ENCODE results near the gene STPG4. TPM values are rescaled to one million over a fixed set of nuclear protein-coding genes. Genes with fewer than 3 reads are reported as not detected.

The STPG4 gene
- total RNA-seq, 1 experiment from 2014 or later, result 0.79 TPM

DNA sequence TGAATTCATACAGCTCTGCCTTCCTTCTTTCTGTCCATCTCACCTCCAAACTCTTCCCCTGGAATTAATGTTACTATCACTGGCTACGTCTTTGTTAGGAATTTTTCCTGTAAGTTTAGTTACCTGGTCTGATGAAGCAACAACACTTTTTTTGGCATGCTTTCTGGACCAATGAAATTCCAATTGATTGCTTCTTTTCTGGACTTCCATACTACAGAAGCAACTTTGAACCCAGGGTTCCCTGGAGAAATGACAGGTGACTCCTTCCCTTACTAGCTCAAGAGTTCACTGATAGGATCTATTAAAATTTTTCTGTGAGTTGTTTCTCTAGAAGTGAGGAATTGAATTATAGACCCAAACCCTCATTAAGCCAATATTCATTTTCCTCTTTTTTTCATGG is 41.4 kb upstream of the STPG4 start:
- no TSS peak for BruUV-seq (replicated peaks)
- ChIA-PET POLR2A (no interaction called here), CTCF (interaction anchor here (1.3 kb wide), 1 partner anchor 40 kb away, joined by 3 read pairs; no protein-coding TSS in a partner anchor)
- DNase-seq, result no peak
- Mint-ChIP-seq H3K4me1 (ENCODE audit: low read depth, unreplicated experiment) (peaks cover 47% of the 10 kb centered on the region), H3K36me3 (ENCODE audit: insufficient read depth, unreplicated experiment) (peaks cover 4% of the 10 kb centered on the region), H3K27me3 (ENCODE audit: insufficient read depth, unreplicated experiment) (no peaks in the 10 kb centered on the region), H3K9me3 (ENCODE audit: unreplicated experiment) (no peaks in the 10 kb centered on the region), H3K4me3 (ENCODE audit: unreplicated experiment) (no peak overlapping the region), H3K27ac (ENCODE audit: unreplicated experiment) (no peak overlapping the region)
- no peak overlapping the region for H3K4me3 ChIP-seq (ENCODE audit: low read depth, low read length)
- no peaks in the 10 kb centered on the region for H3K27me3 ChIP-seq (replicated peaks; ENCODE audit: control insufficient read depth, insufficient read depth, low read length)
- H3K4me1 ChIP-seq, result peaks cover 22% of the 10 kb centered on the region
- intact Hi-C loops (cut with micrococcal nuclease; ENCODE audit: unreplicated experiment), result no loop called here
- TF ChIP-seq, protein P1, sequence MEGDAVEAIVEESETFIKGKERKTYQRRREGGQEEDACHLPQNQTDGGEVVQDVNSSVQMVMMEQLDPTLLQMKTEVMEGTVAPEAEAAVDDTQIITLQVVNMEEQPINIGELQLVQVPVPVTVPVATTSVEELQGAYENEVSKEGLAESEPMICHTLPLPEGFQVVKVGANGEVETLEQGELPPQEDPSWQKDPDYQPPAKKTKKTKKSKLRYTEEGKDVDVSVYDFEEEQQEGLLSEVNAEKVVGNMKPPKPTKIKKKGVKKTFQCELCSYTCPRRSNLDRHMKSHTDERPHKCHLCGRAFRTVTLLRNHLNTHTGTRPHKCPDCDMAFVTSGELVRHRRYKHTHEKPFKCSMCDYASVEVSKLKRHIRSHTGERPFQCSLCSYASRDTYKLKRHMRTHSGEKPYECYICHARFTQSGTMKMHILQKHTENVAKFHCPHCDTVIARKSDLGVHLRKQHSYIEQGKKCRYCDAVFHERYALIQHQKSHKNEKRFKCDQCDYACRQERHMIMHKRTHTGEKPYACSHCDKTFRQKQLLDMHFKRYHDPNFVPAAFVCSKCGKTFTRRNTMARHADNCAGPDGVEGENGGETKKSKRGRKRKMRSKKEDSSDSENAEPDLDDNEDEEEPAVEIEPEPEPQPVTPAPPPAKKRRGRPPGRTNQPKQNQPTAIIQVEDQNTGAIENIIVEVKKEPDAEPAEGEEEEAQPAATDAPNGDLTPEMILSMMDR (IDR thresholded peaks at IDR 0.05; ENCODE audit: insufficient read depth in 1 of 2, low read depth in 1 of 2, low read length in 1 of 2, severe bottlenecking in 1 of 2, unreplicated experiment in 1 of 2), result no peak
- no peaks in the 10 kb centered on the region for H3K9me3 ChIP-seq
- no peaks in the 10 kb centered on the region for H3K36me3 ChIP-seq (ENCODE audit: control insufficient read depth, insufficient read depth, low read length)

DNA sequence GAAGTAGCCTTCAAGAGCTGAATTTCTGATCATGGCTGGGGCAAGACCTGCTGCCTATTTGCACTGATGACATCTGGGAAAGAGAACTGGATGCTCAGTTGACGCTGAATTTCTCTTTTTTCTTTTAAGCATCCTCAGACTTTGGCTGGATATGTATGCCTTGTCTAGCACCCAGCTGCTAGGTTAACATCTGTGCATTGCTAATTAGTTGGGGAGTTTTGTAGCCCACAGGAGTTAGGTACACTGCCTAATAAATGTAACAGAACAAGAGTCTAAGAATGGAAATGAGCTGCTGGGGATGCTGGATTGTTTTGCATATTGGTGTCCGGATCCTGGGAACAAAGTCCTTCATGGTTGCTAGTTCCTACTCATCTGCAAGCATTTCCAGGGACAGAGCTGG is 40.9 kb upstream of the STPG4 start:
- Mint-ChIP-seq H3K27ac (ENCODE audit: unreplicated experiment) (no peak overlapping the region), H3K4me3 (ENCODE audit: unreplicated experiment) (no peak overlapping the region), H3K36me3 (ENCODE audit: insufficient read depth, unreplicated experiment) (peaks cover 4% of the 10 kb centered on the region), H3K9me3 (ENCODE audit: unreplicated experiment) (no peaks in the 10 kb centered on the region), H3K4me1 (ENCODE audit: low read depth, unreplicated experiment) (peaks cover 50% of the 10 kb centered on the region), H3K27me3 (ENCODE audit: insufficient read depth, unreplicated experiment) (no peaks in the 10 kb centered on the region)
- Histone ChIP-seq H3K4me3 (ENCODE audit: low read depth, low read length) (no peak overlapping the region), H3K9me3 (no peaks in the 10 kb centered on the region), H3K4me1 (peaks cover 27% of the 10 kb centered on the region), H3K36me3 (ENCODE audit: control insufficient read depth, insufficient read depth, low read length) (no peaks in the 10 kb centered on the region), H3K27me3 (replicated peaks; ENCODE audit: control insufficient read depth, insufficient read depth, low read length) (no peaks in the 10 kb centered on the region)
- TF ChIP-seq, protein P1 (IDR thresholded peaks at IDR 0.05; ENCODE audit: insufficient read depth in 1 of 2, low read depth in 1 of 2, low read length in 1 of 2, severe bottlenecking in 1 of 2, unreplicated experiment in 1 of 2), result no peak
- BruUV-seq (replicated peaks), result no TSS peak
- intact Hi-C loops (cut with micrococcal nuclease; ENCODE audit: unreplicated experiment), result no loop called here
- ChIA-PET POLR2A (no interaction called here), CTCF (interaction anchor here (1.3 kb wide), 1 partner anchor 41 kb away, joined by 3 read pairs; no protein-coding TSS in a partner anchor)
- no peak for DNase-seq

DNA sequence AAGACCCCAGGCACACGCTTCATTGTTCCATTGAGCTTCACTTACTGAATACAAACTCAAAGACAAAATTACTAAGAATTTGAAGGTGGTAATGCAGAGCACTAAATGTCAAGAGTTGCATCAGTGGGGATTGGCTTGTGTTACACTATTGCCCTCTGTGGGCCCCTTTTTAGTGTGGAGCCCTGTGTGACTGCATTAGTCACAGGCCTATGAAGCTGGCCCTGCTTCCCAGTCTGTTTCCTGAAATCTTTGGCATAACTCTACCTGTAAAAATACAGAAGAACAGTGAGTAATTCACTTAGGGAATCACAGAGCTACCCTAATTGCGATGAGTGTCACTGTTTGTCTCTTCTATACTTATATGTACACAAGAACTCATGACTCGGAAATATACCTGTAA is 40.0 kb upstream of the STPG4 start:
- peaks cover 56% of the 10 kb centered on the region for H3K4me1 Mint-ChIP-seq (ENCODE audit: low read depth, unreplicated experiment)
- no peaks in the 10 kb centered on the region for H3K9me3 Mint-ChIP-seq (ENCODE audit: unreplicated experiment)
- no peak overlapping the region for H3K4me3 ChIP-seq (ENCODE audit: low read depth, low read length)
- ChIA-PET CTCF (interaction anchor here (0.6 kb wide), 1 partner anchor 16 kb away, joined by 3 read pairs; no protein-coding TSS in a partner anchor), POLR2A (no interaction called here)
- no peak overlapping the region for H3K4me3 Mint-ChIP-seq (ENCODE audit: unreplicated experiment)
- peaks cover 36% of the 10 kb centered on the region for H3K4me1 ChIP-seq
- H3K9me3 ChIP-seq, result no peaks in the 10 kb centered on the region
- intact Hi-C loops (cut with micrococcal nuclease; ENCODE audit: unreplicated experiment), result no loop called here
- H3K27me3 ChIP-seq (replicated peaks; ENCODE audit: control insufficient read depth, insufficient read depth, low read length), result no peaks in the 10 kb centered on the region
- H3K27me3 Mint-ChIP-seq (ENCODE audit: insufficient read depth, unreplicated experiment), result no peaks in the 10 kb centered on the region
- no peak for DNase-seq
- H3K27ac Mint-ChIP-seq (ENCODE audit: unreplicated experiment), result no peak overlapping the region
- no TSS peak for BruUV-seq (replicated peaks)
- H3K36me3 ChIP-seq (ENCODE audit: control insufficient read depth, insufficient read depth, low read length), result no peaks in the 10 kb centered on the region
- peaks cover 4% of the 10 kb centered on the region for H3K36me3 Mint-ChIP-seq (ENCODE audit: insufficient read depth, unreplicated experiment)
- TF ChIP-seq, protein P1 (IDR thresholded peaks at IDR 0.05; ENCODE audit: insufficient read depth in 1 of 2, low read depth in 1 of 2, low read length in 1 of 2, severe bottlenecking in 1 of 2, unreplicated experiment in 1 of 2), result no peak
